ENCODE measurements around the gene ZYX.
A peak's percentile ranks its signal among the peaks of the same experiment; 100 is the strongest.

Gene ZYX
- long read RNA-seq, donor 1, partial matches to known transcripts: 30 of 44 reads
- long read RNA-seq, donor 1, other reads (novel, unspliced or antisense): 11 of 44 reads
- long read RNA-seq, donor 2, partial matches to known transcripts: 41 of 42 reads
- long read RNA-seq, donor 2, other reads (novel, unspliced or antisense): 0 of 42 reads
- long read RNA-seq, donor 3, partial matches to known transcripts: 13 of 20 reads
- long read RNA-seq, donor 3, other reads (novel, unspliced or antisense): 6 of 20 reads
- long read RNA-seq, donor 4, partial matches to known transcripts: 79 of 80 reads
- long read RNA-seq, donor 4, other reads (novel, unspliced or antisense): 0 of 80 reads
- long read RNA-seq, donor 5, transcript ZYX-201 (10 exons, 2,493 nt): major isoform, 10 of 56 reads
- long read RNA-seq, donor 5, partial matches to known transcripts: 36 of 56 reads
- long read RNA-seq, donor 5, other reads (novel, unspliced or antisense): 10 of 56 reads
- long read RNA-seq, donor 6, partial matches to known transcripts: 58 of 83 reads
- long read RNA-seq, donor 6, other reads (novel, unspliced or antisense): 25 of 83 reads
- long read RNA-seq, donor 7, partial matches to known transcripts: 140 of 171 reads
- long read RNA-seq, donor 7, other reads (novel, unspliced or antisense): 22 of 171 reads
- long read RNA-seq, donor 8, partial matches to known transcripts: 38 of 46 reads
- long read RNA-seq, donor 8, other reads (novel, unspliced or antisense): 6 of 46 reads

GRCh38 chr7:143380646-143381426 lies at the start of gene ZYX:
Gene ZYX, plus strand, starts transcription at chr7:143381345. Its CDS starts 227 bp downstream, at chr7:143381572.
- peak; percentile 37 for DNase-seq

DNA sequence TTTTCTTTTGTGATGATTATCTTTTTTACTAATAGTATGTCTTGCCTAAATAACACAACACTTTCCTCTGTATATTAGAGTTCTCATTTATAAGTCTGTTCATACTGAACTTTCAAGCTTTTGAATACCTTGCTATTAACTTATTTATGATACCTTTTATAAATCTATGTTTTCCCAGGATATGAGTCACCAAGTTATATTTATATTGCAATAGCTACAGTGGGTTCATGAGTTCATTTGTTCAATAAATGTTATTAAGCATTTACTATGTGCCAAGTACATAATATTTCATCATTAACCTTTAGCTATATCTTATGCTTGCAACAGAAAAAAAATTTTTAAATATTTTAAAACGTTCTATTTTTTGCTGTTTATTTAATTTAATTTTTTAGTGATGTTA lies 46.9 kb upstream of the ZYX start:
- DNase-seq: no peak

DNA sequence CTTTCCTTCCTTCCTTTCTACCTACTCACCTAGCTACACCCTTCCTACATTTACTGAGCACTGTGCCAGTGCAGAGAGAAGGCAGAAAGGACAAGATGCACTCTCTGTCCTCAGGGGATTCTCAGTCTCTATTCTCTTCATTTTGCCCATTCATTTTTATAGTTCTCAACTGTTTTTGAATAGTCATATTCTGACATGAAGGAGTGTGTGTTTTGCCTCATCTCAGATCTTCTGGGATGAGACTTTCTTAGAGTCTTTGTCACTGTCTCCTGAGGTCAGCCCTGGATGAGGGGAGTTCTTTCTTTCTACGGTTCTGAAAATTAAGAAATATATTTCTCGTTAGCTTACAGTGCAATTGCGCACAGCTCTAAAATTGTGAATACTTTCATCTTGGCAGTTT lies 43.9 kb upstream of the ZYX start:
- no peak for DNase-seq

DNA sequence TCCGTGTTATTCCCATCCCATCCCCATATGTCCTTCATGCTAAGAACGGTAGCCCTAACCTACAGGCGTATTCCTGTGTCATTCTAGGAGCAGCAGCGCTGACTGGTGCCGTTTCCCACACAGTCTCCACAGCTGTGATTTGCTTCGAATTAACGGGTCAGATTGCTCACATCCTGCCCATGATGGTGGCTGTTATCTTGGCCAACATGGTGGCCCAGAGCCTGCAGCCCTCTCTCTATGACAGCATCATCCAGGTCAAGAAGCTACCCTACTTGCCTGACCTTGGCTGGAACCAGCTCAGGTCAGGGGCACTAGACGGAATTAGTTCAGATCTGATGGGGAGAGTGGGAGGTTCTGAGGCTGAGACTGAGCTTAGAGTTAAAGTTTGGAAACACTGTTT lies 39.3 kb upstream of the ZYX start:
- DNase-seq: no peak

DNA sequence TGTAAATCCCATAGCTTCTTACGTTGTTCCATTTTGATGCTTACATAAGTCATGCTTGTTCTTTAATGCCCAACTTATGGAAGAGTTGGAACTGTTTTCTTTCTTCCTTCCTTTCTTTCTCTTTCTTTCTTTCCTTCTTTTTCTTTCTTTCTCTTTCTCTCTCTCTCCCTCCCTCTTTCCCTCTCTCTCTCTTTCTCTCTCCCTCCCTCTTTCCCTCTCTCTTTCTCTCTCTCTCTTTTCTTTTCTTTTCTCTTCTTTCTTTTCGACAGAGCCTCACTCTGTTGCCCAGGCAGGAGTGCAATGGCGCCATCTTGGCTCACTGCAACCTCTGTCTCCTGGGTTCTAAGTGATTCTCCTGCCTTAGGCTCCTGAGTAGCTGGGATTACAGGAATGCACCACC lies 37.5 kb upstream of the ZYX start:
- DNase-seq: no peak

GRCh38 chr7:143345428-143345900 lies 35.7 kb upstream of the ZYX start:
- peak; percentile 64 for DNase-seq

DNA sequence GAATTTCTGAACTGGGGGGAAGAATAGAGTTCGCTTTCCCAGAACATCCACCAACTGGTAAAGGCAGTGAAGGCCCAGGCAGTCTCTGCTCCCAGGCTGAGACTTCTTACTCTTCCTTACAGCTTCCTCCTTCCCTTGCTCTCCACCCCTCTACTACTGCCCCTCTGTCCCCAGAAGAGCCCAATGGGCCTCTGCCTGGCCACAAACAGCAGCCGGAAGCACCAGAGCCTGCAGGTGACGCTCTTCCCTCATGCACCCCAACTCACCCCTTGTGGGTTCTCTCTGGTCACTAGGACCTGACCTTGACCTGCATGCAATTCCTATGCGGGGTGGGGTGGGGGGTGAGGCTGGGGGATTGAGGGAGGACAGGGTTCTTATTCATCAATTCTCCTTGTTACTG lies 35.1 kb upstream of the ZYX start:
- no peak for DNase-seq

DNA sequence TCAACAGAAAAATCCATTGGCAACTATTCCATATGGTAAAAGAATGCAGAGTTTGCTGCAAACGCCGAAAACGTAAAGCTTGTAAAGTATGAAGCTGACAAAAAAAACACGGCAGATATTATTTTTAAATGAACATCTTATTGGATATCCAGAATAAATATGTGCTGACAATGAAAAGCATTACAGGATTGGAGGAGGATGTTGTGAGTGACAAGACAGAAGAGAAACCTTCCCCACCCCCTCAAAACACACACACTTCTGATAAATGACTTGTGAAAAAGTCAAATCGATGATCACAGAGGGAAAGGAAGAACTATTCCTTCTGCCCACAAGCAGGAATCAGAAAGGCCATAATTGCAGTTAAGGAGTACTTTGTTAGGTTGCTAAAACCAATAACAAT lies 33.2 kb upstream of the ZYX start:
- DNase-seq: no peak

GRCh38 chr7:143351060-143351459 lies 30.1 kb upstream of the ZYX start:
- no peak for DNase-seq

GRCh38 chr7:143351574-143351973 lies 29.6 kb upstream of the ZYX start:
- DNase-seq: no peak

DNA sequence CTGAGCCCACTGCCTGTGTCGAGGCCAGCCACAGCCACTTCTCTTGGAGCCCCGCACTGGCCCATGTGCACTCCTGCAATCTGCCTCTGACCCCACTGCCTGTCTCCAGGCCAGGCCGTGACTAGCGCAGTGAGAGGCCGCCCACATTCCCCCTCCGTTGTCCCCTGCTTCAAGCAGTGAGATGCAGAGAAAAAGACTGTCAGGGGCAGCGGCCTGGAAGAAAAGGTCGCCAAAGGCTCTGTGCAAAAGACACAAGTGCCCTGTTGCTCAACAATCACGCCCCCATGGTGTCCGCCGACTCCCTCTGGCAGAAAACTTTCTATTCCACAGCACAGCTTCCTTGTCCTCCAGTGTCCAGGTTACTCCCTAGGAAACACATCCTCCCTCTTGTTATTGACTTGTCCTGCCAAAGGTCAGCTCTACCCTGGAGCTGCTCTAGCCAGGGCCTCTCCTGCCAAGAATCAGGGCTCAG lies 28.6 kb upstream of the ZYX start:
- DNase-seq: no peak

DNA sequence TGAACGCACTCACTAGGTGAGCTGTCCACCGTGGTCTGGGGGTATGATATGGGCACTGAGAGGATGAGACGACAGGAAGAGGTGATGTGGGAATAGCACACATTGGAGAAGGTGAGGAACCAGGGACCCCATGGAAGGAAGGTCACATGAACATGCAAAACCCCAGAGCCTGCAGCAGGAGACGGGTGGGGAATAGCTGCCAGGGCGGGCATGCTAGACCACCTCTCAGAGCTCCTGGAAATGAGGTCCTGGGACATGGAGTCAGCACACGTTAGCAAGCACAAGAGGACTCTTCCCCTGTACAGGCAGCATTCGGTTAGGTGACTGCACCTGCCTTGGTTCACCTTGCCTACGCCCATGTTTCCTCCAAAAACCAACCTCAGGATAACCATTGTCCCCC lies 26.8 kb upstream of the ZYX start:
- no peak for DNase-seq

- no peak for DNase-seq
Observed at GRCh38 chr7:143354965-143355364, 26.2 kb upstream of the ZYX start.

GRCh38 chr7:143355450-143356385 lies 25.4 kb upstream of the ZYX start:
- no peak for DNase-seq

DNA sequence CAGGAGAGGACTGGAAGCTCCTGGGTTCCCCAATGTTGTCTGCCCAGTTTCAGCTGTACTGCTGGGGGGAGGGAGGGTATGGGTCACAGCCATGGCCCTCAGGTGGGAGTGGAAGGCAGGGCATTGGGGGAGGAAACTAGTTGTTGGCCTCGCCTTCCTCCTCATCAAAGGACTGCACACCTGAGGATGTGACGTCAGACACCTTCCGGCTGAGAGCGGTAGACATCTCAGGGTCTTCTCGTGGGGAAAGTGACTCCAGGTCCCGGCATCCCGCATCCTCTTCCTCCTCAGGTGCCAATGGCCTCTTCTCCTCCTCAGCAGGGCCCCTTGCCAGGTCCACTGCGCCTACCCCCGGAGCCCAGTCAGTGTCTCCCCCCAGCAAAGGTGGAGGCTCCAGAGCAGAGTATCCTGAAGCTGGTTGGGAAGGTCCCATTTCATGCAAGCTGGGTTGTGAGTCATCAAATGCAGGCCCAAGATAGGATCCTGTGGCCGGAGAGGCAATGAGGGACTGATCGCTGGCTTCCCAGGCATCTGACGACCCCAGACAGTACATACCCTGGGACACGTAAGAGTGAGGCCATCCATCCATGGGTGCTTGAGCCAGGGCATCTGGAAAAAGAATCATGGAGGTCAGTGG lies 24.6 kb upstream of the ZYX start:
- DNase-seq: no peak

DNA sequence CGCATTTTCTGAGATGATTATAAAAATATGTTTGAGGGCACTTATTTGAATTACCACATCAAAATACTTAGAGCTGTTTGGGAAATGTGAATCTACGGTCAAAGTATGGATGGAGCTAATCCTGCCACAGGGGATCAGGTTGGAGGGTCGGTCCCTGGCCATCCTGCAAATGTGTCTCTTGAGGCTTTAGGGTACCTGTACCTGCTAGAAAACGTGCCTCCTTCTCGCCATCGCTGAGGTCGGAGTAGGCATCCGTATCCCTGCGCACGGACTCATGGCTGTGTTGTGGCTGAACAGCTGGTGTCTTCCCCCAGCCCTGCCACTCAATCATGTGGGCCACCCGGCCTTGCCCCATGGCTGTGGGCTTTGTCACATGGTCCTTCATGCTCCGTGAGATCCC lies 22.5 kb upstream of the ZYX start:
- DNase-seq: no peak

DNA sequence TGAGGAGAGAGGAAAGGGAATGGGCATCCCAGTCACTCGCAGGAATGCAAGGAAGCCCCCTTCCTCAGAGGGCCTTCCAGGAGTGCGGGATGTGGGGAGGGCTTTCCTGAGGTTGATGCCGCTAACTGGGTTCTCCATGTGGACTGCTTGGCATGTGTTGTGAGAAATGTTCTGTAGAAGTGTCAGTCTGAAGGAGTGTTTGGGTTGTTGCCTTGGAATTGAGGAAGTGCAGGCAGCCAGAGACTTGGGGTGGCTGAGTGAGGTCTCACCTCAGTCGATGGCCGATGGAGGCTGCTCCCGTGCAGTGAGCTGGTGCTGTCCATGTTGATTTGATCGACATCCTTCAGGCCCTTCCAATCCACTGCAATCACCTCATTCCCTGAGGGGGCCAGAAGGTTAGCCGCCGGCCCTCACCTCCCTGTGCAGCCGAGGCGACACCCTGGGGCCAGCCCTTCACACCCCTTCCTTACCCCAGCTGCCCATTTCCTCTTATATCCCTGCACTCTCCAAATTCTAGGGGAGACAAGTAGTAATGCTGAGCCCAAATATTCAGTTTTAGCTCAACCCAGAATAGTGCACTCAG lies 21.3 kb upstream of the ZYX start:
- no peak for DNase-seq

GRCh38 chr7:143360788-143361551 lies 20.2 kb upstream of the ZYX start:
- no peak for DNase-seq

DNA sequence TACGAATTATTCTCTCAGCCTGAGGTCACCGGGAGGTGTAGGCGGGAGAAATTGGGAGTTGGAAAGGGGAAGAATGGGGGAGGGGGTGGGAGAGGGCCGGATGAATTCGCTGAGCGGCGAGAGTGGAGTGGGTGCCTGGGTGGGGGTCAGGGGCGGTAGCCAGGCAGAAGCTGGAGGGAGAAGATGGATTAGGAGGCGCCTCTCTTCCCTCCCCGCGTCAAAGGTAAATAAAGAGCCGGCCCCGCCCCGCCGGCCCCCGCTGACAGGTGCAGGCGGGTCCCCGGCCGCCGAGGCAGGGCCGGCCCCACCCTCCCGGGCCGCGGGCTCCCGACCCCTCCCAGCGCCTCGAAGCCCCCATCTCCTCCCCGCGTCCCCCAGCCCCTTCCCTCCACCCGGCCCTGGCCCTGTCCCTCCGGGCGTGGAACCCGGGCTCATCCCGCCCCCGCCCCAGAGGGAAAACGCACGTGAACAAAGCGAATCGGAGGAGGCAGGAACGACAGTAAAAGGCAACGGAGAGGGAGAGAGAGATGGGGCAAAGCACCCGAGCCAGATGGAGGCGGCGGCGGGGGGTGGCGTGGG lies 19.5 kb upstream of the ZYX start:
- DNase-seq: no peak

Measured in right kidney (tissue), 9 donors.